NT2/D1 (cell line): Measurements from ENCODE around the gene DOCK9.

Experiments
- DNase-seq: peaks from one replicate; pipeline ENCODE4 v3.0.0-alpha.2; 2011; ENCODE audit warnings: low read depth, low spot score
- H3K27me3 ChIP-seq: 2 replicates; pipeline ENCODE4 v1.6.0; 2011; ENCODE audit warnings: mild to moderate bottlenecking; ENCODE audit not compliant: insufficient read length, insufficient read depth
- H3K36me3 ChIP-seq: 2 replicates; pipeline ENCODE4 v1.6.1; 2011; ENCODE audit warnings: mild to moderate bottlenecking, low read length, mixed read lengths; ENCODE audit not compliant: insufficient read depth, insufficient read length
- H3K4me1 ChIP-seq: 2 replicates; pipeline ENCODE4 v1.5.1; 2011; ENCODE audit not compliant: insufficient read depth, insufficient read length
- H3K4me3 ChIP-seq: 2 replicates; pipeline ENCODE4 v1.5.1; 2011; ENCODE audit warnings: low read depth; ENCODE audit not compliant: insufficient read length
- H3K9ac ChIP-seq: 2 replicates; pipeline ENCODE4 v1.6.0; 2011; ENCODE audit warnings: low read depth; ENCODE audit not compliant: insufficient read length
- H3K9me3 ChIP-seq: 2 replicates; pipeline ENCODE4 v1.5.1; 2011; ENCODE audit warnings: mild to moderate bottlenecking, low read length; ENCODE audit not compliant: insufficient read depth
- SUZ12 ChIP-seq: IDR thresholded peaks from 2 replicates; pipeline ENCODE4 v1.6.1; 2011; ENCODE audit not compliant: insufficient read length, insufficient read depth; ENCODE audit errors: extremely low read depth
- YY1 ChIP-seq: IDR thresholded peaks from 2 replicates; pipeline ENCODE4 v1.6.1; 2011; ENCODE audit not compliant: insufficient read length, insufficient read depth
- ZNF274 ChIP-seq: IDR thresholded peaks from 2 replicates; pipeline ENCODE4 v1.6.1; 2011; ENCODE audit warnings: mild to moderate bottlenecking, low read depth, low read length

The DOCK9 gene

GRCh38 chr13:98786023-98786422 is 191.8 kb downstream of the DOCK9 start:
- no peak for DNase-seq
- H3K4me1 ChIP-seq: no peaks in the 10 kb centered on the region
- no peaks in the 10 kb centered on the region for H3K9me3 ChIP-seq
- TF ChIP-seq YY1: no peak
- no peak for TF ChIP-seq SUZ12
- no peak for TF ChIP-seq ZNF274
- no peak overlapping the region for H3K9ac ChIP-seq
- no peaks in the 10 kb centered on the region for H3K36me3 ChIP-seq
- no peaks in the 10 kb centered on the region for H3K27me3 ChIP-seq
- no peak overlapping the region for H3K4me3 ChIP-seq

GRCh38 chr13:98785405-98785804 is 192.5 kb downstream of the DOCK9 start:
- Histone ChIP-seq H3K27me3 (no peaks in the 10 kb centered on the region), H3K36me3 (no peaks in the 10 kb centered on the region), H3K4me3 (no peak overlapping the region), H3K9me3 (no peaks in the 10 kb centered on the region), H3K9ac (no peak overlapping the region), H3K4me1 (no peaks in the 10 kb centered on the region)
- DNase-seq: no peak
- TF ChIP-seq SUZ12 (no peak), YY1 (no peak), ZNF274 (no peak)

GRCh38 chr13:98784666-98785065 is 193.2 kb downstream of the DOCK9 start:
- Histone ChIP-seq H3K36me3 (no peaks in the 10 kb centered on the region), H3K4me1 (no peaks in the 10 kb centered on the region), H3K27me3 (no peaks in the 10 kb centered on the region), H3K4me3 (no peak overlapping the region), H3K9me3 (no peaks in the 10 kb centered on the region), H3K9ac (no peak overlapping the region)
- DNase-seq: no peak
- TF ChIP-seq YY1 (no peak), ZNF274 (no peak), SUZ12 (no peak)

- DNase-seq: no peak
- no peaks in the 10 kb centered on the region for H3K27me3 ChIP-seq
- H3K36me3 ChIP-seq: no peaks in the 10 kb centered on the region
- TF ChIP-seq YY1 (no peak), ZNF274 (no peak), SUZ12 (no peak)
- H3K9ac ChIP-seq: no peak overlapping the region
- H3K9me3 ChIP-seq: no peaks in the 10 kb centered on the region
- no peaks in the 10 kb centered on the region for H3K4me1 ChIP-seq
- H3K4me3 ChIP-seq: no peak overlapping the region
These were observed 193.9 kb downstream of the DOCK9 start for GRCh38 chr13:98783856-98784478.

GRCh38 chr13:98782654-98783053 is 195.2 kb downstream of the DOCK9 start:
- TF ChIP-seq ZNF274 (no peak), SUZ12 (no peak), YY1 (no peak)
- H3K4me3 ChIP-seq: no peak overlapping the region
- no peak for DNase-seq
- no peaks in the 10 kb centered on the region for H3K4me1 ChIP-seq
- no peaks in the 10 kb centered on the region for H3K9me3 ChIP-seq
- H3K27me3 ChIP-seq: no peaks in the 10 kb centered on the region
- H3K36me3 ChIP-seq: no peaks in the 10 kb centered on the region
- no peak overlapping the region for H3K9ac ChIP-seq

- Histone ChIP-seq H3K4me1 (no peaks in the 10 kb centered on the region), H3K27me3 (no peaks in the 10 kb centered on the region), H3K9ac (no peak overlapping the region), H3K4me3 (no peak overlapping the region), H3K36me3 (no peaks in the 10 kb centered on the region), H3K9me3 (no peaks in the 10 kb centered on the region)
- TF ChIP-seq ZNF274: no peak
- TF ChIP-seq YY1: no peak
- TF ChIP-seq SUZ12: no peak
- DNase-seq: no peak
These were observed 196.0 kb downstream of the DOCK9 start for GRCh38 chr13:98781905-98782304.

GRCh38 chr13:98781470-98781869 is 196.4 kb downstream of the DOCK9 start:
- Histone ChIP-seq H3K4me3 (no peak overlapping the region), H3K9me3 (no peaks in the 10 kb centered on the region), H3K9ac (no peak overlapping the region), H3K27me3 (no peaks in the 10 kb centered on the region), H3K36me3 (no peaks in the 10 kb centered on the region), H3K4me1 (no peaks in the 10 kb centered on the region)
- DNase-seq: no peak
- TF ChIP-seq ZNF274: no peak
- no peak for TF ChIP-seq YY1
- no peak for TF ChIP-seq SUZ12
